ENCODE results near the gene CNKSR3.

CNKSR3 gene

DNA sequence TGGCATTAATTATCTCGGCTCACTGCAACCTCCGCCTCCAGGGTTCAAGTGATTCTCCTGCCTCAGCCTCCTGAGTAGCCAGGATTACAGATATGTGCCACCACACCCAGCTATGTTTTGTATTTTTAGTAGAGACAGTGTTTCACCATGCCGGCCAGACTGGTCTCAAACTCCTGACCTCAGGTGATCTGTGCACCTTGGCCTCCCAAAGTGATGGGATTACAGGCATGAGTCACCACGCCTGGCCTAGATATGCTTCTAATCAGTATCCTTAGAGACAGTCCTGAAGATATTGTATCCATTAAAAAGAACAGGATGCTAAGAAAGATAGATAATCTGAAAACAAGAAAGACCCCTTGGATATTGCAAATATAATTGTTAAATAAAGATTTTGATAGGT lies 150.8 kb downstream of the CNKSR3 start:
- no peaks in the 10 kb centered on the region for H3K27me3 ChIP-seq (ENCODE audit: control insufficient read depth, insufficient read depth, low read length)
- H3K9me3 ChIP-seq (ENCODE audit: control insufficient read depth, insufficient read depth, low read depth, low read length) = no peaks in the 10 kb centered on the region
- H3K4me3 ChIP-seq (ENCODE audit: low read depth, low read length) = no peak overlapping the region
- H3K9ac ChIP-seq (ENCODE audit: low read length) = no peak overlapping the region
- H3K36me3 ChIP-seq (ENCODE audit: control insufficient read depth, insufficient read depth, low read length) = no peaks in the 10 kb centered on the region
- H3K27ac ChIP-seq (ENCODE audit: low read depth, low read length) = no peak overlapping the region
- no peaks in the 10 kb centered on the region for H3K4me1 ChIP-seq (ENCODE audit: control insufficient read depth, insufficient read depth, low read length)

- Histone ChIP-seq H3K27me3 (ENCODE audit: control insufficient read depth, insufficient read depth, low read length) (no peaks in the 10 kb centered on the region), H3K36me3 (ENCODE audit: control insufficient read depth, insufficient read depth, low read length) (no peaks in the 10 kb centered on the region), H3K27ac (ENCODE audit: low read depth, low read length) (no peak overlapping the region), H3K9me3 (ENCODE audit: control insufficient read depth, insufficient read depth, low read depth, low read length) (no peaks in the 10 kb centered on the region), H3K9ac (ENCODE audit: low read length) (no peak overlapping the region), H3K4me3 (ENCODE audit: low read depth, low read length) (no peak overlapping the region), H3K4me1 (ENCODE audit: control insufficient read depth, insufficient read depth, low read length) (no peaks in the 10 kb centered on the region)
Measured at GRCh38 chr6:154359161-154359574, 151.3 kb downstream of the CNKSR3 start.

GRCh38 chr6:154358019-154358545 lies 152.4 kb downstream of the CNKSR3 start:
- Histone ChIP-seq H3K9me3 (ENCODE audit: control insufficient read depth, insufficient read depth, low read depth, low read length) (no peaks in the 10 kb centered on the region), H3K9ac (ENCODE audit: low read length) (no peak overlapping the region), H3K27ac (ENCODE audit: low read depth, low read length) (no peak overlapping the region), H3K36me3 (ENCODE audit: control insufficient read depth, insufficient read depth, low read length) (no peaks in the 10 kb centered on the region), H3K4me3 (ENCODE audit: low read depth, low read length) (no peak overlapping the region), H3K4me1 (ENCODE audit: control insufficient read depth, insufficient read depth, low read length) (no peaks in the 10 kb centered on the region), H3K27me3 (ENCODE audit: control insufficient read depth, insufficient read depth, low read length) (no peaks in the 10 kb centered on the region)

GRCh38 chr6:154356690-154357089 lies 153.8 kb downstream of the CNKSR3 start, which contains the start of gene IPCEF1:
IPCEF1 (minus strand) TSS chr6:154356803; CDS start chr6:154265947, 90,856 bp downstream.
- H3K4me3 ChIP-seq (ENCODE audit: low read depth, low read length) = no peak within 1 kb of the TSS
- H3K27ac ChIP-seq (ENCODE audit: low read depth, low read length) = no peak within 1 kb of the TSS
- no peaks in the 10 kb centered on the region for H3K36me3 ChIP-seq (ENCODE audit: control insufficient read depth, insufficient read depth, low read length)
- no peaks in the 10 kb centered on the region for H3K9me3 ChIP-seq (ENCODE audit: control insufficient read depth, insufficient read depth, low read depth, low read length)
- H3K9ac ChIP-seq (ENCODE audit: low read length) = no peak within 1 kb of the TSS
- H3K4me1 ChIP-seq (ENCODE audit: control insufficient read depth, insufficient read depth, low read length) = no peaks in the 10 kb centered on the region
- no peaks in the 10 kb centered on the region for H3K27me3 ChIP-seq (ENCODE audit: control insufficient read depth, insufficient read depth, low read length)

DNA sequence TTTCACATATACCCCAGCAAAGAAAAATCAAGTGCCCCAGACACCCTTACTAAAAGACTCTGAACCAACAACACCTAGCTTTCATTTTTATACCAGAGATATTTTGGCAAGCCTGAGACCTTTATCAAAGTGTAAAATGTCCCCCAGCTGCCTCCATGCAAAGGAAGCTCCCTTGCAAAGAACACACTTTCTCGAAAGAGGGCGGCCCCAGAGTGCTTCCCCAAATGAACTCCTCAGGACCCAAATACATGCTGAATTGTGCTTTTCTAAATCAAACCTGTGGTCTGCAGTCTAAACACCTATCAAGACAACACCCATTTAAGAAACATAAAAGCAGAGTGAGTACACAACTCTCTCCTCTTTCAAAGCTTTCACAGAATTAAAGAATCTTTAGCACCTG lies 154.4 kb downstream of the CNKSR3 start:
- Histone ChIP-seq H3K36me3 (ENCODE audit: control insufficient read depth, insufficient read depth, low read length) (no peaks in the 10 kb centered on the region), H3K27ac (ENCODE audit: low read depth, low read length) (no peak overlapping the region), H3K4me1 (ENCODE audit: control insufficient read depth, insufficient read depth, low read length) (no peaks in the 10 kb centered on the region), H3K4me3 (ENCODE audit: low read depth, low read length) (no peak overlapping the region), H3K9ac (ENCODE audit: low read length) (no peak overlapping the region), H3K9me3 (ENCODE audit: control insufficient read depth, insufficient read depth, low read depth, low read length) (no peaks in the 10 kb centered on the region), H3K27me3 (ENCODE audit: control insufficient read depth, insufficient read depth, low read length) (no peaks in the 10 kb centered on the region)

GRCh38 chr6:154354265-154354777 lies 156.2 kb downstream of the CNKSR3 start:
- no peak overlapping the region for H3K27ac ChIP-seq (ENCODE audit: low read depth, low read length)
- no peaks in the 10 kb centered on the region for H3K27me3 ChIP-seq (ENCODE audit: control insufficient read depth, insufficient read depth, low read length)
- no peaks in the 10 kb centered on the region for H3K4me1 ChIP-seq (ENCODE audit: control insufficient read depth, insufficient read depth, low read length)
- no peaks in the 10 kb centered on the region for H3K36me3 ChIP-seq (ENCODE audit: control insufficient read depth, insufficient read depth, low read length)
- H3K4me3 ChIP-seq (ENCODE audit: low read depth, low read length) = no peak overlapping the region
- H3K9me3 ChIP-seq (ENCODE audit: control insufficient read depth, insufficient read depth, low read depth, low read length) = no peaks in the 10 kb centered on the region
- H3K9ac ChIP-seq (ENCODE audit: low read length) = no peak overlapping the region

- Histone ChIP-seq H3K9ac (ENCODE audit: low read length) (no peak overlapping the region), H3K9me3 (ENCODE audit: control insufficient read depth, insufficient read depth, low read depth, low read length) (no peaks in the 10 kb centered on the region), H3K4me1 (ENCODE audit: control insufficient read depth, insufficient read depth, low read length) (no peaks in the 10 kb centered on the region), H3K36me3 (ENCODE audit: control insufficient read depth, insufficient read depth, low read length) (no peaks in the 10 kb centered on the region), H3K4me3 (ENCODE audit: low read depth, low read length) (no peak overlapping the region), H3K27ac (ENCODE audit: low read depth, low read length) (no peak overlapping the region), H3K27me3 (ENCODE audit: control insufficient read depth, insufficient read depth, low read length) (no peaks in the 10 kb centered on the region)
Measured at GRCh38 chr6:154353626-154354025, 156.9 kb downstream of the CNKSR3 start.

- no peak overlapping the region for H3K9ac ChIP-seq (ENCODE audit: low read length)
- no peaks in the 10 kb centered on the region for H3K4me1 ChIP-seq (ENCODE audit: control insufficient read depth, insufficient read depth, low read length)
- no peaks in the 10 kb centered on the region for H3K27me3 ChIP-seq (ENCODE audit: control insufficient read depth, insufficient read depth, low read length)
- H3K36me3 ChIP-seq (ENCODE audit: control insufficient read depth, insufficient read depth, low read length) = no peaks in the 10 kb centered on the region
- H3K27ac ChIP-seq (ENCODE audit: low read depth, low read length) = no peak overlapping the region
- no peaks in the 10 kb centered on the region for H3K9me3 ChIP-seq (ENCODE audit: control insufficient read depth, insufficient read depth, low read depth, low read length)
- no peak overlapping the region for H3K4me3 ChIP-seq (ENCODE audit: low read depth, low read length)
Measured at GRCh38 chr6:154352898-154353585, 157.4 kb downstream of the CNKSR3 start.

DNA sequence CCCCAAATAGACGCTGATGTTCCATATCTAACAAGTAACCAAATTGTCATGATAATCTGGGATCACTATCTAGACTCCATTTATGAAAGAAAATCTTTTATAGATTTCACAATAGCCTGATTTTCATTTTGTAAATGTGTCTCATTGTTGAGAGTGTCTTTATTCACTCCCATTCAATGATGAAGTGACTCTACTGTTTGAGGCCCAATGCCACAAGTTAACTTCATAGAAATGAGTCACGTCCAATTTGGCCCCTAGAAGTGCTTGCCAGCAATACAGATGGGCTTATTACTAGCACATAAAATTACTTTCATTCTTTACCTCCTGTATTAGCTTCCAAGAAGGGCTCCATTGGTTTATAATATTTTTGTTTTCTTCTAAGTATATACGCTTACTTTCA lies 160.2 kb downstream of the CNKSR3 start:
- Histone ChIP-seq H3K4me1 (ENCODE audit: control insufficient read depth, insufficient read depth, low read length) (no peaks in the 10 kb centered on the region), H3K36me3 (ENCODE audit: control insufficient read depth, insufficient read depth, low read length) (no peaks in the 10 kb centered on the region), H3K27me3 (ENCODE audit: control insufficient read depth, insufficient read depth, low read length) (no peaks in the 10 kb centered on the region), H3K9me3 (ENCODE audit: control insufficient read depth, insufficient read depth, low read depth, low read length) (no peaks in the 10 kb centered on the region), H3K27ac (ENCODE audit: low read depth, low read length) (no peak overlapping the region), H3K9ac (ENCODE audit: low read length) (no peak overlapping the region), H3K4me3 (ENCODE audit: low read depth, low read length) (no peak overlapping the region)

DNA sequence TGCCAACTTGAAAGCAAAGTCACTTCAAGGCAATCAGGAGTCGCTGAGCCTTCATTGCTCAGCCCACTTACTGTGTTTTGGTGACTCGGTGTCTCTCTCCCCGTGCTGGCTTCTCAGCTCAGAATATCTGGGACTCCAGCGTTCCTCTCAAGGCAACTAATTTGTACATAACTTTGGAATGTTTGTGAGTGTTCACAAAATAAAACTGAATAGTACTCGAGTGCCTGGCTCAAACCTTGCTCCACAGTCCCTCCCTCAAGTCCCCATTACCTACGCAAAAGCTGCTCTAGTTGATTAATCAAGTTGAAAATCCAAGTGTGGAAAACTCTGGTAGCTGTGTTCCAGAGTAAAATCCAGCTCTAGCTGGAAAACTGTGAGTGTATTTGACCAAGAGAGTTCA lies 162.5 kb downstream of the CNKSR3 start:
- H3K4me1 ChIP-seq (ENCODE audit: control insufficient read depth, insufficient read depth, low read length) = peaks cover 14% of the 10 kb centered on the region
- H3K27me3 ChIP-seq (ENCODE audit: control insufficient read depth, insufficient read depth, low read length) = no peaks in the 10 kb centered on the region
- H3K36me3 ChIP-seq (ENCODE audit: control insufficient read depth, insufficient read depth, low read length) = no peaks in the 10 kb centered on the region
- H3K27ac ChIP-seq (ENCODE audit: low read depth, low read length) = no peak overlapping the region
- no peak overlapping the region for H3K9ac ChIP-seq (ENCODE audit: low read length)
- H3K9me3 ChIP-seq (ENCODE audit: control insufficient read depth, insufficient read depth, low read depth, low read length) = no peaks in the 10 kb centered on the region
- H3K4me3 ChIP-seq (ENCODE audit: low read depth, low read length) = no peak overlapping the region

- Histone ChIP-seq H3K9me3 (ENCODE audit: control insufficient read depth, insufficient read depth, low read depth, low read length) (no peaks in the 10 kb centered on the region), H3K36me3 (ENCODE audit: control insufficient read depth, insufficient read depth, low read length) (no peaks in the 10 kb centered on the region), H3K4me3 (ENCODE audit: low read depth, low read length) (no peak overlapping the region), H3K9ac (ENCODE audit: low read length) (no peak overlapping the region), H3K4me1 (ENCODE audit: control insufficient read depth, insufficient read depth, low read length) (peaks cover 35% of the 10 kb centered on the region), H3K27me3 (ENCODE audit: control insufficient read depth, insufficient read depth, low read length) (no peaks in the 10 kb centered on the region), H3K27ac (ENCODE audit: low read depth, low read length) (no peak overlapping the region)
Measured at GRCh38 chr6:154345811-154346210, 164.7 kb downstream of the CNKSR3 start.
